Epithelial cell of esophagus (primary cell): ENCODE measurements around the gene SECTM1.
A peak's percentile ranks its signal among the peaks of the same experiment; 100 is the strongest.

Source experiments
- DNase-seq: peaks from one replicate; pipeline ENCODE4 v3.0.0; 2010; ENCODE audit warnings: low read depth
- H3K4me3 ChIP-seq: 2 replicates; pipeline ENCODE4 v1.5.1; 2011; ENCODE audit warnings: mild to moderate bottlenecking, low read length, control low read depth
- TF ChIP-seq, protein P1 (sequence below): IDR thresholded peaks from 2 replicates; pipeline ENCODE4 v1.5.1; 2011; ENCODE audit warnings: low read depth, mild to moderate bottlenecking, low read length, control low read depth, inconsistent platforms; ENCODE audit not compliant: insufficient read depth; ENCODE audit errors: missing control alignments

Gene SECTM1

DNA sequence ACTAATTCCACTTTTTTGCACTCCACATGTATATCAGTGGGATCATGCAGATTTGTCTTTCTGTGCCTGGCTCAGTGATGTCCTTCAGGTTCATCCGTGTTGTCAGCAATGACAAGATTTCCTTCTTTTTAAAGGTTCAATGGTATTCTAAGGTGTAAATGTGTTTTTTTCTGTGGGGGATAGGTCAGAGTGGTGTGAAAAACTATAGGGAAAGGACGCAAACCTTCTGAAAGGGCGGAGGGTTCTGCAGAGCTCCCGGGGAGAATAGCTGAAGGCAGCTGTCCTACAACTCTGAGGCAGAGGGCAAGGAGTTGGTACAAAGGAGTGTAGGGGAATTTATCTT is 38.1 kb downstream of the SECTM1 start:
- TF ChIP-seq, protein P1, sequence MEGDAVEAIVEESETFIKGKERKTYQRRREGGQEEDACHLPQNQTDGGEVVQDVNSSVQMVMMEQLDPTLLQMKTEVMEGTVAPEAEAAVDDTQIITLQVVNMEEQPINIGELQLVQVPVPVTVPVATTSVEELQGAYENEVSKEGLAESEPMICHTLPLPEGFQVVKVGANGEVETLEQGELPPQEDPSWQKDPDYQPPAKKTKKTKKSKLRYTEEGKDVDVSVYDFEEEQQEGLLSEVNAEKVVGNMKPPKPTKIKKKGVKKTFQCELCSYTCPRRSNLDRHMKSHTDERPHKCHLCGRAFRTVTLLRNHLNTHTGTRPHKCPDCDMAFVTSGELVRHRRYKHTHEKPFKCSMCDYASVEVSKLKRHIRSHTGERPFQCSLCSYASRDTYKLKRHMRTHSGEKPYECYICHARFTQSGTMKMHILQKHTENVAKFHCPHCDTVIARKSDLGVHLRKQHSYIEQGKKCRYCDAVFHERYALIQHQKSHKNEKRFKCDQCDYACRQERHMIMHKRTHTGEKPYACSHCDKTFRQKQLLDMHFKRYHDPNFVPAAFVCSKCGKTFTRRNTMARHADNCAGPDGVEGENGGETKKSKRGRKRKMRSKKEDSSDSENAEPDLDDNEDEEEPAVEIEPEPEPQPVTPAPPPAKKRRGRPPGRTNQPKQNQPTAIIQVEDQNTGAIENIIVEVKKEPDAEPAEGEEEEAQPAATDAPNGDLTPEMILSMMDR = no peak
- no peak overlapping the region for H3K4me3 ChIP-seq

DNA sequence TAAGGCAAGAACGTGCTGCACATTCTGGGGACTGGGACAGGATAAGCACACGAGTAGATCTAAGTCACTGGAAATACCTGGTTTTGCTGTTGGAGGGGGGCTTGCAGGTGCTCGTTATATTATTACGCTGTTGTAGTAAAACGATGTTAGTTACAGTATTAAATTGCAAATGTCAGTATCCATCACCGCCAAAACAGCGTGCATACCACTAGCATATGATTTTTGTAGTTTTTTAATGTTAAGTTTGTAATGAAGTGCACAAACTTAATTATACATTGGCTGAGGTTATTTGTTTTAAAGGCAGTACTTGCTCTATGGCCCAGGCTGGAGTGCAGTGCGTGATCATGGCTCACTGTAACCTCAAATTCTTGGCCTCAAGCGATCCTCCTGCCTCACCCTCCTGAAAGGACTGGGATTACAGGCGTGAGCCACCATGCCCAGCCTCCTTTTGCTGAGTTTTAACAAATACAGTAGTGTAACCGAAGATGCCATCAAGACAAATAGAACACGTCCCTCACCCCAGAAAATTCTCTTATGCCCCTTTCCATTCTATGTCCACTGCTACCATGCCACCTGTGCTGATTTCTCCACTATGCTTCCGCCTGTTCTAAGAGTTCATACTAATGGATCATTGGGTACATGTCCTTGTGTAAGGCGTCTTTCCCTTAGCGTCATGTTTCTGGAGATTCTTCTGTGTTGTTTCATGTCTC is 39.3 kb downstream of the SECTM1 start:
- TF ChIP-seq, protein P1 = no peak
- H3K4me3 ChIP-seq = peak overlapping the region; percentile 38
- DNase-seq = peak; percentile 58

More for the DNA sequence above, 38.1 kb downstream of the SECTM1 start:
- no peak for DNase-seq

DNA sequence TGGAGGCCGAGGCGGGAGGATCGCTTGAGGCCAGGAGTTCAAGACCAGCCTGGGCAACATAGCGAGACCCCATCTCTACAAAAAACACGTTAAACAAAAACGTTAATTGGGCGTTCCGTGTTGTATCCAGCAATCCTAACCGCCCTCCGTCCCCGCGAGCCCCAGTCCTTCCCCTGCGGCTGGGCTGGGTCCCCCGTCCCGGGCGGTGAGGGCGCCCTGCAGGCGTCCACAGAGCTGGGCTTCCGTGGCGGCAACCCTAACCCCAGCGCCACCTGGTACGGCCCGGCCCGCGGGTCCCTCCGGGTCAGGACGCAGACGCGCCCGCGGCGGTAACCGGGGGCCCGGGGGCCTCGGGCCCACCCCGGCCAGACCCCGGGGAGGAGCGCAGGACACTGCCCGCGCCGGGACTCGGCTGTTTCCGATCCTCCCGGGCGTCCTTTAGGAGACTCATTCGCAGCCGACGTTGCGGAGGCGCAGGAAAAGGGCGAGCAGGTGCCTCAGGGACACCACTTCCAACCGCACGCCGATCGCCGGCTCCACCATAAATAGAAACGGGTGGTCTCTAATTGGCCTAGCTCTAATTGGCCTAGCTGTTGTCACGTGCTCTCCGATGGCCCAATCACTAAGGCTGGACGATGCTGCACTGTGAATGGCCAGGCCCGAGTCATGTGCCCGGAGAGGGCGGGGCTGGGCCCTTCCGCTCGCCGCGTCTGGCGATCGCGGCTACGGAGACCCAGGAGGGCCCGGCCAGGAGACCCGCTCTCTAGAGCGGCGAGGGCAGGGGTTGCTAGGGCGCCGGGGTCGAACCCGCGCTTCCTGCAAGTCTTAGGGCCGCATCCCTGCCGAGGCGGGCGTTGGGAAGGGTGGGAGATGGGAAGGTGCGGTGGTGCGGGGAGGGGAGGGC is 41.1 kb downstream of the SECTM1 start:
- H3K4me3 ChIP-seq = peak overlapping the region; percentile 71
- DNase-seq = peak; percentile 98

DNA sequence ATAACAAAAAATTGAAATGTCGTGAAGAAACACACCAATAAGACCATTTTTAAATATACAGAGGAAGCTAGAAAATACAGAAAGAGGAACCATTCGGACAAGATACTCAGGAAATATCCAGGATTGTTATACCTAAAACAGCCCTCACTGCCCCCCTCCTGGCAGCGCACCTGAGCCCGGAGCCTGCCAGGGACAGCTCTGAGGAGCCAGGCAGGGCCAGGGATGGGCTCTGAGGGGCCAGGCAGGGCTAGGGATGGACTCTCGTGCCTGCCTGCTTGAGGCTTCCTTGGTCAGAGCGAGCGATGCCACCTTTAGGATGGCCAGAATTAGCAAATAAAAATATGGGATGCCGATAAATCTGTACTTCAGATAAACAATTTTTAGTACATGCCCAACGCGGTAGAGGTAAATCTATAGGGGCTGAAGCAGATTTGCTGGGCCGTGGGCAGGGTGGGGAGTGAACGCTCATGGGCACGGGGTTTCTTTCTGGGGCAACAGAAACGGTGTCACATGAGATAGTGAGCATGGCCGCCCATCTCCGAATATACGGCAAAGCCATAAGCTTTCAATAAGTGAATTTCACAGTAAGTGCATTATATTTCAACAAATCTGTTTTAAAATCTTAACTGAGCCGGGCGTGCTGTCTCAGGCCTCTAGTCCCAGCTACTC is 41.9 kb downstream of the SECTM1 start:
- H3K4me3 ChIP-seq = peak overlapping the region; percentile 71
- TF ChIP-seq, protein P1 = no peak

More for the DNA sequence above, 41.1 kb downstream of the SECTM1 start:
- TF ChIP-seq, protein P1 = no peak

DNA sequence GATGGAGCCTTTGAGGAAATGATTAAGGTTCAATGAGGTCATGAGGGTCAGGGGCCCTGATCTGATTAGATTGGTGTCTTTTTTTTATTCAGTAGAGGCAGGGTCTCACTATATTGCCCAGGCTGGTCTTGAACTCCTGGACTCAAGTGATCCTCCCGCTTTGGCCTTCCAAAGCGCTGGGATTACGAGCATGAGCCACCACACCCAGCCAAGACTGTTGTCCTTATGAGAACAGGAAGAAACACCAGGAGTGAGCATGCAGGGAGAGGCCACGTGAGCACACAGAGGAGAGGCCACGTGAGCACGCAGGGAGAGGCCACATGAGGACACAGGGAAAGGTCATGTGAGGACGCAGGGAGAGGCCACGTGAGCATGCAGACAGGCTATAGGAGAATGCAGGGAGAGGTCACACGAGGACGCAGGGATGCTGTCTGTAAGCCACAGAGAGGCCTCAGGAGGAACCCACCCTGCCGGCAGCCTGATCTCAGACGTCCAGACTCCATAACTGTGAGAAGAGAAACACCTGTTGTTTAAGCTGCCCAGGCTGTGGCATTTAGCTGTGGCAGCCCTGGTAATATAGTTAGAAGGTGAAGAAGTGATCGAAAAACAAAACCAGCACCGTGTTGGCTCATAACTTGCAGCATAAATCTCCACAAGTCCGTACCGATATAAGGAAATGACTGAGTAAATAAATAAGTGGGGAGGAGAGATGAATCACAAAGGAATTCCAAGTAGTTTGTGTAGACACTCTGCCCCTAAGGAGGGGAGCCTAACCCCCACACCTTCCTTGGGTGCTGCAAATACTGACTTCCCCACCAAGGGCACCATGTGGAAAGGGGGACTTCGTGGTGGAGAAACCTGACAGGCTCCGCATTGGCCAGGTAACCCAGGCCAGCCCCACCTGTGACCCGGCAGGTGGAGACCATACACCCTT is 45.4 kb downstream of the SECTM1 start:
- peak overlapping the region; percentile 4 for H3K4me3 ChIP-seq
- TF ChIP-seq, protein P1 = no peak
- peak; percentile 92 for DNase-seq

More for the DNA sequence above, 41.9 kb downstream of the SECTM1 start:
- DNase-seq = no peak
